ENCODE results near the gene MFF. TPM values are rescaled to one million over a fixed set of nuclear protein-coding genes. Genes with fewer than 3 reads are reported as not detected.

MFF gene
- total and polyA plus RNA-seq, 2 of the 4 experiments (the other 2 are of a cell fraction) = 70.1 to 86.4 TPM

GRCh38 chr2:227313310-227313709 lies 11.7 kb upstream of the MFF start:
- BruUV-seq (replicated peaks) = no TSS peak
- Histone ChIP-seq H3K27me3 (ENCODE audit: control insufficient read depth, insufficient read depth, low read length) (no peaks in the 10 kb centered on the region), H3K36me3 (ENCODE audit: control insufficient read depth, insufficient read depth, low read length) (no peaks in the 10 kb centered on the region), H2BK20ac (ENCODE audit: low read depth, low read length) (no peak overlapping the region), H2BK120ac (ENCODE audit: low read depth, low read length) (no peak overlapping the region), H3K9me1 (ENCODE audit: insufficient read depth, low read length) (no peaks in the 10 kb centered on the region), H3K18ac (ENCODE audit: low read depth, low read length) (no peak overlapping the region), H3K4me3 (ENCODE audit: insufficient read depth, low read depth, low read length) (no peak overlapping the region), H2BK15ac (ENCODE audit: low read depth, low read length) (no peak overlapping the region), H4K8ac (ENCODE audit: low read depth in 2 of 2, low read length in 2 of 2) (no peak overlapping the region), H4K91ac (ENCODE audit: insufficient read depth, low read depth, low read length) (no peak overlapping the region), H3K9me3 (ENCODE audit: control insufficient read depth, insufficient read depth, low read length) (no peaks in the 10 kb centered on the region), H2AK9ac (replicated peaks; ENCODE audit: low read depth, low read length, poor library complexity) (no peak overlapping the region), H3K4me1 (ENCODE audit: control insufficient read depth, insufficient read depth, low read length) (no peaks in the 10 kb centered on the region), H3K56ac (ENCODE audit: extremely low read depth, insufficient read depth, low read length) (no peak overlapping the region), H3K14ac (replicated peaks; ENCODE audit: low read depth, low read length) (no peak overlapping the region), H3K23ac (ENCODE audit: low read depth, low read length) (no peak overlapping the region), H2AFZ (replicated peaks; ENCODE audit: low read length, poor library complexity) (no peak overlapping the region), H2BK5ac (ENCODE audit: low read depth, low read length, poor library complexity, severe bottlenecking) (no peak overlapping the region), H3K4ac (ENCODE audit: low read depth, low read length) (no peak overlapping the region), H2AK5ac (ENCODE audit: low read depth, low read length) (no peak overlapping the region), H3K79me1 (ENCODE audit: low read depth in 1 of 2, low read length in 2 of 2) (no peaks in the 10 kb centered on the region), H3K9ac (ENCODE audit: low read depth, low read length) (no peak overlapping the region), H4K5ac (ENCODE audit: low read depth, low read length) (no peak overlapping the region), H3K4me2 (ENCODE audit: low read depth, low read length) (no peak overlapping the region), H3K27ac (ENCODE audit: insufficient read depth, low read length) (no peak overlapping the region), H4K20me1 (ENCODE audit: insufficient read depth, low read length) (no peaks in the 10 kb centered on the region)
- POLR2A ChIA-PET (ENCODE audit: unreplicated experiment) = no interaction called here
- intact Hi-C loops (cut with micrococcal nuclease) (no loop called here), in situ Hi-C loops (cut with MboI; ENCODE audit: low sequenced_read_pairs) (no loop called here), dilution Hi-C loops (cut with HindIII; ENCODE audit: low sequenced_read_pairs, unreplicated experiment) (no loop called here)
- ATAC-seq (ENCODE audit: low read depth) (no peak), DNase-seq (no peak)
- 44% methylated on average over 1 of the region's 1 CpG; no CpG with 5 or more reads in 1 of the 2 experiments for WGBS, 2 experiments (ENCODE audit: extremely low coverage in 2 of 2, insufficient read length in 1 of 2)
- CTCF ChIA-PET = no interaction called here
- TF ChIP-seq NFE2L2 (IDR thresholded peaks at IDR 0.05; ENCODE audit: low read depth, low read length) (no peak), RAD21 (IDR thresholded peaks at IDR 0.05; ENCODE audit: low read length) (no peak), ELK1 (IDR thresholded peaks at IDR 0.05; ENCODE audit: borderline replicate concordance, low read depth, low read length) (no peak), RCOR1 (IDR thresholded peaks at IDR 0.05; ENCODE audit: insufficient replicate concordance, low read length) (no peak), SMC3 (IDR thresholded peaks at IDR 0.05; ENCODE audit: low read depth, low read length) (no peak)
